Fibroblast of lung (primary cell): ENCODE data around the gene MYLK.
"Not testable (repeated sequence)": the region's sequence is repeated elsewhere in the genome, so short reads cannot be mapped to it uniquely, and the experiment has no call there.

Experiments
- EZH2 ChIP-seq: IDR thresholded peaks from 2 replicates; pipeline ENCODE4 v1.5.1; 2012; ENCODE audit warnings: low read length, control low read depth, mild to moderate bottlenecking; ENCODE audit errors: missing control alignments
- TF ChIP-seq, protein P1 (sequence below), 2 donors: IDR thresholded peaks in 1 of 2; conservative IDR thresholded peaks in 1 of 2; 1 replicate in 1 of 2; 2 replicates in 1 of 2; pipeline ENCODE4 v1.5.1; 2011 to 2012; ENCODE audit warnings: low read length in 2 of 2, control low read depth in 1 of 2, inconsistent platforms in 1 of 2, low read depth in 1 of 2, mild to moderate bottlenecking in 1 of 2

DNA sequence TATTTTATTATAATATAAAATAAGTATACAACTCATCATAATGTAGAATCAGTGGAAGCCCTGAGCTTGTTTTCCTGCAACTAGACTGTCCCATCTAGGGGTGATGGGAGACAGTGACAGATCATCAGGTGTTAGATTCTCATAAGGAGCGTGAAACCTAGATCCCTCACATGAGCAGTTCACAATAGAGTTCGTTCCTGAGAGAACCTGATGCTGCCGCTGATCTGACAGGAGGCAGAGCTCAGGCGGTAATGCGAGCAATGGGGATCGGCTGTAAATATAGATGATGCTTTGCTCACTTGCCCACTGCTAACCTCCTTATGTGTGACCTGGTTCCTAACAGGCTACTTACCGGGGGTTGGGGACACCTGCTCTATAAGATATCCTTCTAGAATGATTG is 272.5 kb downstream of the MYLK start:
- TF ChIP-seq, protein P1, sequence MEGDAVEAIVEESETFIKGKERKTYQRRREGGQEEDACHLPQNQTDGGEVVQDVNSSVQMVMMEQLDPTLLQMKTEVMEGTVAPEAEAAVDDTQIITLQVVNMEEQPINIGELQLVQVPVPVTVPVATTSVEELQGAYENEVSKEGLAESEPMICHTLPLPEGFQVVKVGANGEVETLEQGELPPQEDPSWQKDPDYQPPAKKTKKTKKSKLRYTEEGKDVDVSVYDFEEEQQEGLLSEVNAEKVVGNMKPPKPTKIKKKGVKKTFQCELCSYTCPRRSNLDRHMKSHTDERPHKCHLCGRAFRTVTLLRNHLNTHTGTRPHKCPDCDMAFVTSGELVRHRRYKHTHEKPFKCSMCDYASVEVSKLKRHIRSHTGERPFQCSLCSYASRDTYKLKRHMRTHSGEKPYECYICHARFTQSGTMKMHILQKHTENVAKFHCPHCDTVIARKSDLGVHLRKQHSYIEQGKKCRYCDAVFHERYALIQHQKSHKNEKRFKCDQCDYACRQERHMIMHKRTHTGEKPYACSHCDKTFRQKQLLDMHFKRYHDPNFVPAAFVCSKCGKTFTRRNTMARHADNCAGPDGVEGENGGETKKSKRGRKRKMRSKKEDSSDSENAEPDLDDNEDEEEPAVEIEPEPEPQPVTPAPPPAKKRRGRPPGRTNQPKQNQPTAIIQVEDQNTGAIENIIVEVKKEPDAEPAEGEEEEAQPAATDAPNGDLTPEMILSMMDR (conservative IDR thresholded peaks at IDR 0.05 in 1 of 2, IDR thresholded peaks at IDR 0.05 in 1 of 2; ENCODE audit: low read depth in 1 of 2, low read length in 2 of 2), result not testable (repeated sequence)
- not testable (repeated sequence) for TF ChIP-seq EZH2
